HG02870 (cell line): ENCODE data around the gene ZFYVE9.
"Not testable (repeated sequence)": the region's sequence is repeated elsewhere in the genome, so short reads cannot be mapped to it uniquely, and the experiment has no call there.

Source experiments
- ATAC-seq: cut with Tn5 transposase; IDR thresholded peaks from one replicate; pipeline ENCODE4 v1.9.1; 2021; ENCODE audit warnings: mild to moderate bottlenecking, moderate library complexity; ENCODE audit not compliant: unreplicated experiment

Gene ZFYVE9

GRCh38 chr1:52190500-52191252, 48.8 kb downstream of the ZFYVE9 start:
- ATAC-seq, result no peak

- ATAC-seq, result no peak
These were observed 49.6 kb downstream of the ZFYVE9 start for GRCh38 chr1:52191395-52191965.

GRCh38 chr1:52192024-52192423, 50.1 kb downstream of the ZFYVE9 start:
- no peak for ATAC-seq

- ATAC-seq, result no peak
These were observed 50.5 kb downstream of the ZFYVE9 start for GRCh38 chr1:52192436-52192835.

- no peak for ATAC-seq
These were observed 52.1 kb downstream of the ZFYVE9 start for GRCh38 chr1:52193985-52194384.

GRCh38 chr1:52195161-52195560, 53.3 kb downstream of the ZFYVE9 start:
- no peak for ATAC-seq

- no peak for ATAC-seq
These were observed 62.2 kb downstream of the ZFYVE9 start for GRCh38 chr1:52203935-52204625.

- no peak for ATAC-seq
These were observed 62.8 kb downstream of the ZFYVE9 start for GRCh38 chr1:52204696-52205095.

- ATAC-seq, result not testable (repeated sequence)
These were observed 64.8 kb downstream of the ZFYVE9 start for GRCh38 chr1:52206686-52207085.

- ATAC-seq, result no peak
These were observed 67.5 kb downstream of the ZFYVE9 start for GRCh38 chr1:52209429-52209828.

GRCh38 chr1:52210044-52210443, 68.2 kb downstream of the ZFYVE9 start:
- no peak for ATAC-seq

- no peak for ATAC-seq
These were observed 75.1 kb downstream of the ZFYVE9 start for GRCh38 chr1:52216907-52217458.

GRCh38 chr1:52225174-52225573, 83.3 kb downstream of the ZFYVE9 start:
- no peak for ATAC-seq

- ATAC-seq, result no peak
These were observed 87.6 kb downstream of the ZFYVE9 start for GRCh38 chr1:52229494-52229893.

GRCh38 chr1:52233463-52233862, 91.6 kb downstream of the ZFYVE9 start:
- no peak for ATAC-seq

GRCh38 chr1:52234014-52234413, 92.1 kb downstream of the ZFYVE9 start:
- ATAC-seq, result no peak

GRCh38 chr1:52234708-52235107, 92.8 kb downstream of the ZFYVE9 start:
- ATAC-seq, result no peak

GRCh38 chr1:52235646-52236045, 93.8 kb downstream of the ZFYVE9 start:
- no peak for ATAC-seq

- no peak for ATAC-seq
These were observed 95.5 kb downstream of the ZFYVE9 start for GRCh38 chr1:52237430-52237829.

GRCh38 chr1:52238474-52238873, 96.6 kb downstream of the ZFYVE9 start:
- no peak for ATAC-seq

- ATAC-seq, result no peak
These were observed 97.2 kb downstream of the ZFYVE9 start for GRCh38 chr1:52238887-52239707.
